G401.6 (cell line): ENCODE data around the gene HK1.
"Not testable (repeated sequence)": the region's sequence is repeated elsewhere in the genome, so short reads cannot be mapped to it uniquely, and the experiment has no call there.

ENCODE experiments used
- FAIRE-seq: peaks from 2 replicates; lab custom pipeline; 2012; peaks lifted over from hg19 to GRCh38; lab: Jason Lieb, UNC

HK1 gene

GRCh38 chr10:69278446-69278963 is at the start of gene HK1:
Gene HK1 (plus strand): TSS chr10:69278496.
- peak; percentile 42 for FAIRE-seq

- FAIRE-seq = no peak
Measured at GRCh38 chr10:69229616-69229916, 48.7 kb upstream of the HK1 start.

GRCh38 chr10:69230128-69230527 is 48.2 kb upstream of the HK1 start:
- FAIRE-seq = no peak

- FAIRE-seq = no peak
Measured at GRCh38 chr10:69232252-69232651, 46.0 kb upstream of the HK1 start.

GRCh38 chr10:69232736-69233480 is 45.4 kb upstream of the HK1 start:
- no peak for FAIRE-seq

- FAIRE-seq = no peak
Measured at GRCh38 chr10:69234447-69234846, 43.8 kb upstream of the HK1 start.

GRCh38 chr10:69237528-69238159 is 40.7 kb upstream of the HK1 start:
- peak; percentile 82 for FAIRE-seq

GRCh38 chr10:69239136-69239535 is 39.2 kb upstream of the HK1 start:
- no peak for FAIRE-seq

GRCh38 chr10:69239816-69240434 is 38.4 kb upstream of the HK1 start:
- no peak for FAIRE-seq

GRCh38 chr10:69240455-69240854 is 37.8 kb upstream of the HK1 start:
- no peak for FAIRE-seq

GRCh38 chr10:69241575-69241974 is 36.7 kb upstream of the HK1 start:
- no peak for FAIRE-seq

GRCh38 chr10:69242040-69242851 is 36.0 kb upstream of the HK1 start:
- FAIRE-seq = no peak

GRCh38 chr10:69242852-69243212 is 35.5 kb upstream of the HK1 start:
- no peak for FAIRE-seq

GRCh38 chr10:69243817-69244216 is 34.5 kb upstream of the HK1 start:
- no peak for FAIRE-seq

GRCh38 chr10:69246036-69246435 is 32.3 kb upstream of the HK1 start:
- no peak for FAIRE-seq

GRCh38 chr10:69246581-69247312 is 31.5 kb upstream of the HK1 start:
- no peak for FAIRE-seq

GRCh38 chr10:69247313-69247710 is 31.0 kb upstream of the HK1 start:
- FAIRE-seq = no peak

- no peak for FAIRE-seq
Measured at GRCh38 chr10:69248117-69248730, 30.1 kb upstream of the HK1 start.

GRCh38 chr10:69250041-69250440 is 28.3 kb upstream of the HK1 start:
- FAIRE-seq = no peak

GRCh38 chr10:69251417-69251816 is 26.9 kb upstream of the HK1 start:
- FAIRE-seq = not testable (repeated sequence)

GRCh38 chr10:69253171-69253570 is 25.1 kb upstream of the HK1 start:
- FAIRE-seq = no peak

GRCh38 chr10:69254877-69255276 is 23.4 kb upstream of the HK1 start:
- no peak for FAIRE-seq
